ENCODE measurements around the gene ZNF385A. TPM values are rescaled to one million over a fixed set of nuclear protein-coding genes. Genes with fewer than 3 reads are reported as not detected.

ZNF385A gene
- total and polyA plus RNA-seq, 9 of the 15 experiments (the other 6 are each of a cell fraction or from before 2014, with no cell fraction given), result 1.0 to 111 (median 7.7) TPM

- TF ChIP-seq ZFP1 (CRISPR knock-in tag; IDR thresholded peaks at IDR 0.05), result no peak
- TF ChIP-seq PML (IDR thresholded peaks at IDR 0.05; ENCODE audit: low read length), result peak; percentile 72; the same call in 1 of the 2 replicates
- peak; percentile 93 for TF ChIP-seq ZNF511 (CRISPR knock-in tag; IDR thresholded peaks at IDR 0.05)
- no peak for TF ChIP-seq ZNF280B (CRISPR knock-in tag; IDR thresholded peaks at IDR 0.05)
- peak; percentile 79 for TF ChIP-seq TBP (optimal IDR thresholded peaks at IDR 0.05; ENCODE audit: low read depth, low read length)
- TF ChIP-seq GTF2E2 (tag; IDR thresholded peaks at IDR 0.05), result peak; percentile 89; the same call in 1 of the 2 replicates
- no peak for TF ChIP-seq ZNF121 (CRISPR knock-in tag; conservative IDR thresholded peaks at IDR 0.05)
- TF ChIP-seq ZFX (CRISPR knock-in tag; IDR thresholded peaks at IDR 0.05), result peak; percentile 100
- peak; percentile 91; the same call in 1 of the 2 replicates for TF ChIP-seq POLR2AphosphoS2 (IDR thresholded peaks at IDR 0.05; ENCODE audit: low read length)
- no peak for TF ChIP-seq DIDO1 (tag; IDR thresholded peaks at IDR 0.05; ENCODE audit: low read depth)
- TF ChIP-seq CREBBP (IDR thresholded peaks at IDR 0.05; ENCODE audit: low read depth, low read length), result no peak
- TF ChIP-seq JUND (IDR thresholded peaks at IDR 0.05; ENCODE audit: borderline replicate concordance, low read depth, low read length), result peak; percentile 43
- no peak for TF ChIP-seq JUND (tag; IDR thresholded peaks at IDR 0.05; ENCODE audit: borderline replicate concordance, low read depth, low read length)
- no peak; the same call in 1 of the 2 replicates for TF ChIP-seq HEY1 (CRISPR knock-in tag; IDR thresholded peaks at IDR 0.05; ENCODE audit: borderline replicate concordance)
- TF ChIP-seq DMBX1 (CRISPR knock-in tag; IDR thresholded peaks at IDR 0.05; ENCODE audit: borderline replicate concordance), result no peak; the same call in 1 of the 2 replicates
- TF ChIP-seq MEF2A (IDR thresholded peaks at IDR 0.05; ENCODE audit: control insufficient read depth, low read depth, low read length), result no peak
- TF ChIP-seq AFF1 (IDR thresholded peaks at IDR 0.05; ENCODE audit: low read depth in 1 of 2, partially characterized antibody in 2 of 2), result peak; percentile 59 to 77
- TF ChIP-seq SAFB2 (IDR thresholded peaks at IDR 0.05; ENCODE audit: borderline replicate concordance, low read depth, low read length, severe bottlenecking), result no peak
- peak; percentile 10; the same call in 1 of the 2 replicates for TF ChIP-seq ATF4 (CRISPR knock-in tag; IDR thresholded peaks at IDR 0.05)
- TF ChIP-seq CBFA2T3 (IDR thresholded peaks at IDR 0.05), result no peak; the same call in 1 of the 2 replicates
- TF ChIP-seq EP400 (IDR thresholded peaks at IDR 0.05), result peak; percentile 98
Measured at GRCh38 chr12:54324617-54325441, 59.7 kb downstream of the ZNF385A start, which contains the start of gene COPZ1 (continued).
